GM12875 (cell line): Measurements from ENCODE around the gene SSB.
"Not testable (repeated sequence)": the region's sequence is repeated elsewhere in the genome, so short reads cannot be mapped to it uniquely, and the experiment has no call there.

Source experiments
- H3K4me3 ChIP-seq: one replicate; pipeline ENCODE4 v1.5.1; 2011; ENCODE audit warnings: low read depth, low read length, control low read depth
- CTCF ChIP-seq: IDR thresholded peaks from 2 replicates; pipeline ENCODE4 v1.5.1; 2011; ENCODE audit warnings: low read depth, mild to moderate bottlenecking, control low read depth, inconsistent platforms, low read length, moderate library complexity, borderline replicate concordance; ENCODE audit not compliant: insufficient read depth

The SSB gene

DNA sequence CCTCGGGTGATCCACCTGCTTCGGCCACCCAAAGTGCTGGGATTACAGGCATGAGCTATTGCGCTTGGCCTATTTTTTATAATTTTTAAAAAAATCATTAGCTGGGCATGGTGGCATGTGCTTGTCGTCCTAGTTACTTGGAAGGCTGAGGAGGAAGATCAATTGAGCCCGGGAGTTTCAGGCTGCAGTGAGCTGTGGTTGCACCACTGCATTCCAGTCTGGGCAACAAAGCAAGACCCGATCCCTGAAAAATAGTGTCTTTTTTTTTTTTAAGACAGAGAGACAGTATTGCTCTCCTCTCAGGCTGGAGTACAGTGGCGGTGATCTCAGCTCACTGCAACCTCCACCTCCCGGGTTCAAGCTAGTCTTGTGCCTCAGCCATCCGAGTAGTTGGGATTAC is 4.8 kb downstream of the SSB start:
- H3K4me3 ChIP-seq: no peak overlapping the region

GRCh38 chr2:169806586-169806985 is 7.9 kb downstream of the SSB start:
- H3K4me3 ChIP-seq: no peak overlapping the region
- no peak for TF ChIP-seq CTCF

More for the DNA sequence above, 4.8 kb downstream of the SSB start:
- TF ChIP-seq CTCF: no peak

- TF ChIP-seq CTCF: no peak
These were observed 9.6 kb downstream of the SSB start for GRCh38 chr2:169808221-169808620.

GRCh38 chr2:169815849-169816248 is 17.2 kb downstream of the SSB start:
- no peak for TF ChIP-seq CTCF
- no peak overlapping the region for H3K4me3 ChIP-seq

More at GRCh38 chr2:169808221-169808620, 9.6 kb downstream of the SSB start:
- no peak overlapping the region for H3K4me3 ChIP-seq

DNA sequence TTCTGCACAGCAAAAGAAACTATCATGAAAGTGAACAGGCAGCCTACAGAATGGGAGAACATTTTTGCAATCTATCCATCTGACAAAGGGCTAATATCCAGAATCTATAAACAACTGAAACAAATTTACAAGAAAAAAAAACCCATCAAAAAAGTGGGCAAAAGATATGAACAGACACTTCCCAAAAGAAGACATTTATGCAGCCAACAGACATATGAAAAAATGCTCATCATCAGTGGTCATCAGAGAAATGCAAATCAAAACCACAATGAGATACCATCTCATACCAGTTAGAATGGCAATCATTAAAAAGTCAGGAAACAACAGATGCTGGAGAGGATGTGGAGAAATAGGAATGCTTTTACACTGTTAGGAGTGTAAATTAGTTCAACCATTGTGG is 18.3 kb downstream of the SSB start:
- not testable (repeated sequence) for H3K4me3 ChIP-seq

DNA sequence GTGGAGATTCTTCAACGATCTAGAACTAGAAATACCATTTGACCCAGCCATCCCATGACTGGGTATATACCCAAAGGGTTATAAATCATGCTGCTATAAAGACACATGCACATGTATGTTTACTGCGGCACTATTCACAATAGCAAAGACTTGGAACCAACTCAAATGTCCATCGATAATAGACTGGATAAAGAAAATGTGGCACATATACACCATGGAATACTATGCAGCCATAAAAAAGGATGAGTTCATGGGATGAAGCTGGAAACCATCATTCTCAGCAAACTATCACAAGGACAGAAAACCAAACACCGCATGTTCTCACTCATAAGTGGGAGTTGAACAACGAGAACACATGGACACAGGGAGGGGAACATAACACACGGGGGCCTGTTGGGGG is 18.7 kb downstream of the SSB start:
- not testable (repeated sequence) for H3K4me3 ChIP-seq

DNA sequence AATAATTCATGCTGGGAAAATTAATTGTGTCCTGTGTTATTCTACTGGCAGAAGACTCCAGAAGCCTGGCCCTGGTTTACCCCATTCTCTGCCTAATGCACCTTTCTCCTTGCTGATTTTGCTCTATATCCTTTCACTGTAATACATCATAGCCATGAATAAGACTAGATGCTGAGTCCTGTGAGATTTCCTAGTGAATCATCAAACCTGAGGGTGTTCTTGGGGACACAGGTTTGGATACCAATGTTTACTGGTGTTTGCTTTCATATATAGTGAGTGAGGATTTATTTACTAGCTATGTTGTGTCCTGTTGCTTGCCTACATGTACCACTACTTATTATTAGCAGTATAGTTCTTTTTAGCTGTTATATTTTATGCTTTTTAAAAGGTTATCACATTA is 19.6 kb downstream of the SSB start:
- no peak for TF ChIP-seq CTCF
- no peak overlapping the region for H3K4me3 ChIP-seq

- no peak for TF ChIP-seq CTCF
- H3K4me3 ChIP-seq: no peak overlapping the region
These were observed 20.4 kb downstream of the SSB start for GRCh38 chr2:169819106-169819505.

- H3K4me3 ChIP-seq: not testable (repeated sequence)
These were observed 21.4 kb downstream of the SSB start for GRCh38 chr2:169820101-169820500.
